ENCODE data around the gene THADA.
A peak's percentile ranks its signal among the peaks of the same experiment; 100 is the strongest.

THADA gene

GRCh38 chr2:43441195-43441594, 154.6 kb downstream of the THADA start:
- DNase-seq, result no peak

DNA sequence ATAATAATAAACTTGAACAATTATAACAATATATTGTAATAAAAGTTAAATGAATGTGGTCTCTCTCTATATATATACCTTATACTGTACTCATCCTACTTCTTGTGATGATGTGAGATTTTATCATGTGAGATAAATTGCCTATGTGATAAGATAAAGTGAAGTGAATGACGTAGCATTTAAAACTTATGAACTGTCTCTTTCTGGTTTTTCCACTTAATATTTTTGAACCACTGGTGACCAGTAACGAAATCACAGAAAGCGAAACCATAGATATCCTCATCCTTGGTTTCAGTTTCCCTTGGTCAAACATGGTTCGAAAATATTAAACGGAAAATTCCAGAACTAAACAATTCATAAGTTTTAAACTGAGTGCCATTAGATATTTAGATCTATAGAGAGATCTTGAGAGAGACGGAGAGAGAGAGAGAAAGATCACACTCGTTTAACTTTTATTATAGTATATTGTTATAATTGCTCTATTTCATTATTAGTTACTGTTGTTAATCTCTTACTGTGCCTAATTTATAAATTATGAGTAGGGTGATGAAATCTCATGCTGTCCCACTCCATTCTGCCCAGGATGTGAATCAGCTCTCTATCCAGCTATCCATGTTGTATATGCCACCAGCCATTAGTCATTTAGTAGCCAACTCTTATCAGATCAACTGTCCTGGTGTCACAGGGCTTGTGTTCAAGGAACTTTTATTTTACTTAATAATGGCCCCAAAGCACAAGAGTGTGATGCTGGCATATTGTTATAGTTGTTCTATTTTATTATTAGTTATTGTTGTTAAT, 156.8 kb downstream of the THADA start:
- DNase-seq, result no peak

DNA sequence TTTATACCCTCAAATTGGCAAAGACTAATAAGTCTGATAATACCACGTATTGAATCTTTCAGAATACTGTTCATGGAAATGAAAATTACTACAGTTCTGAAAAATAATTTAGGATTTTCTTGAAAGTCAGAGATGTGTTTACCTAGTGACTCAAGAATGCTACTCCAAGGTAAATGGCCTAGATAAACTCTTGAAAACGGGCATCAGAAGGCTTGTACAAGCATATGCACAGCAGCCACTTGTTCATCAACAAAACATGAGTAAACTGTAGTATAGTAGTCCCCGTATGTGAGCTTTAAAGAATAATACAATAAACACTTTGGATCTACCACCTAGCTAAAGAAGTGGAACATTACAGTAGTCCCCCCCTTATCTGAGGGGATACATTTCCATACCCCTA, 157.5 kb downstream of the THADA start:
- DNase-seq, result no peak

DNA sequence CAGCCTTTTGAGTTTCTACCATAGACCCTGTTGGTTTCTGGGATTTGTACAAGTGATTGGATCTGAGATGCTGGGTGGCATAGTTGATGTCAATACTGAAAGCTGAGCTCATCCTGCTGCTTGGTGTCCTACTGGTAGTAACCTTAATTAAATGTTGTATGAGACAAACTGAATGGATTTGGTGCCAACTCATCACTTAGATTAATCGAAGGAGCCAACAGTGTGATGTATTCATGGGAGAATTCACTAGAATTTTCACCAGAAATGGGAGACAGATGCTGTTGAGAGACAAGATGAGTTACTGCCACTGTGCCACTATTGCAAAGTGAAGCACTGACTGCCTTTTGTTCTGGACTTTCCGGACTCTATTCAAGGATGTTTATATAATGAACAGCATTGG, 158.5 kb downstream of the THADA start:
- no peak for DNase-seq

GRCh38 chr2:43436431-43436830, 159.4 kb downstream of the THADA start:
- DNase-seq, result no peak

DNA sequence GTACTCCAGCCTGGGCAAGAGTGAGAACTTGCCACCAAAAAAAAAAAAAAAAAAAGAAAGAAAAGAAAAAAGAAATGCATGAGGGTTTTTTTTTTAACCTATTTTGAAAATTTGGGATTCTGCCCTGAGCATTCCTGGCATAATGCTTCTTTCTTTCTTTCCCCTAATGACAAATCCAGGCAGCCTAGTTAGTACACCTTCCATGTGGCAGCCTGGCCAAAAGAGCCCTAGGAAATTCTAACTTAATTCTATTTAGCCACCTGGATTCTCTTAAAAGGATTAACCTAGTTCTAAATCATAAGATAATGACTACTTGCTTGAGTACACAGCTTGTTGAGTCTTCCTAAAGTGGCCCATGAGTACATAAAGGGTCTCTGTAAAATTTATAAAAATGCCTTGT, 160.1 kb downstream of the THADA start:
- no peak for DNase-seq

DNA sequence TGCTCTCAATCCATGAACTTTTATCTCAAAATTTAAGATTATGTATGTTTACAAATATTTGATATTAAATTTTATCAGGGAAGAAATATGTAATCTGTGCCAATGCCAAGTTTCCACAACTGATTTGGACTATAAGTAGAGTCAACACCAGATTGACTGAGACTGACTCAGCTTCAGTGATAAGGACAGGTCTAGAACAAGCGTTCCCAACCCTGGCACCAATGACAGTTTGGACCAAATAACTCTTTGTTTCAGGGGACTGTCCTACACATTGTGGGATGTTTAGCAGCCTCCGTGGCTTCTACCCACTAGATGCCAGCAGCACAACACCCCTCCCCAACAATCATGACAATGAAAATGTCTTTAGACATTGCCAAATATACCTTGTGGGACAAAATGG, 165.3 kb downstream of the THADA start:
- DNase-seq, result no peak

DNA sequence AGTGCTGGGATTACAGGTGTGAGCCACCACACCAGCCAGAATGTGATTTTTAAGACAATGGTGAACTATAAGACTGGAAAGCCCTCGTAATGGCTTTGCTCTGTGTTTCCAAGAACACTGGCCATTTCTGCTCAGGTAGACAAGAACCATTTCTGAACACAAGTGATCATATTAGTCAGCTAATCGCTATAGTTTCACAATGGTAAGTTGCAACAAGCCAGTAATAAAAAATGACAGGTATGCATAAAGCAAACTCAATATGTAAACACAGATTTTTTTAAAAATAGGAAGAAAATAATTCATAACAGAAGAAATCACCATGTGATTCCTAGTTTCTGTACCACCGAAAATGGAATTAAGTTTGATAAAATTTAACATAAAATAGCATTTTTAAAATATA, 166.5 kb downstream of the THADA start:
- DNase-seq, result no peak

GRCh38 chr2:43427032-43427424, 168.8 kb downstream of the THADA start:
- DNase-seq, result no peak

DNA sequence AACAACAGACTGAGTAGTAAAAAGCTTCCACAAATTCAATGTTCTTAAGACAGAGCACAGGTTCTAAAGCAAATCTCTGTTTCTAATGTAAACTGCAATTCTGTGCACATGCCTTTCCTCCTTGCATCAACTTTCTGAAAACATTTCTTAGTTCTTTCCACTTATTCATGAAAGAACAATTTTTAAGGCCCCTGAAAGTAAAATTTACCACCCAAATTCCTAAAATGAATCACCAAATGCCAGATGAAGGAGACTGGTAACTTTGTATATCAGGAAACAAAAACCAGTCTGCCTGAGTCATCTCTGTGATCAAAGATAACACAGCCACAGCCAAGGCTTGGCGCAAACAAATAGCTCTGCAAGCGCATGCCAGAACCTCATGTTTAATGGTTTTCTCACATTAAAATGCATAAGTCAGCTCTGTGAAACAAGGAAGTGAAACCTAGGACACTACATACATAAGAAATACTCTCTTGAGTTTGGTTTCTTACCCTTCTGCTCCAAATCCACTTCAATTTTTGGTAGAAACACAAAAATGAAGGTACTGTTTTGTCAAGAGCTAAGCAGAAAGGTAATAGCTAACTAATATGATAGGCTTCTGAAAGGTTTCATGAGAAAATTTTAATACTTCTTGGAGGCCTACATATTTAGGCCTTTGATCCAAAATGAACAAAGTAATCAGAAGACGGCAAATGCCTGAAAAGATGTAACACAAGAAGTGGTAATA, 169.4 kb downstream of the THADA start:
- peak in 4 of 5 experiments; percentile 31 to 99 (median 48) for DNase-seq

GRCh38 chr2:43425659-43426058, 170.2 kb downstream of the THADA start:
- peak in 1 of 5 experiments; percentile 78 for DNase-seq

DNA sequence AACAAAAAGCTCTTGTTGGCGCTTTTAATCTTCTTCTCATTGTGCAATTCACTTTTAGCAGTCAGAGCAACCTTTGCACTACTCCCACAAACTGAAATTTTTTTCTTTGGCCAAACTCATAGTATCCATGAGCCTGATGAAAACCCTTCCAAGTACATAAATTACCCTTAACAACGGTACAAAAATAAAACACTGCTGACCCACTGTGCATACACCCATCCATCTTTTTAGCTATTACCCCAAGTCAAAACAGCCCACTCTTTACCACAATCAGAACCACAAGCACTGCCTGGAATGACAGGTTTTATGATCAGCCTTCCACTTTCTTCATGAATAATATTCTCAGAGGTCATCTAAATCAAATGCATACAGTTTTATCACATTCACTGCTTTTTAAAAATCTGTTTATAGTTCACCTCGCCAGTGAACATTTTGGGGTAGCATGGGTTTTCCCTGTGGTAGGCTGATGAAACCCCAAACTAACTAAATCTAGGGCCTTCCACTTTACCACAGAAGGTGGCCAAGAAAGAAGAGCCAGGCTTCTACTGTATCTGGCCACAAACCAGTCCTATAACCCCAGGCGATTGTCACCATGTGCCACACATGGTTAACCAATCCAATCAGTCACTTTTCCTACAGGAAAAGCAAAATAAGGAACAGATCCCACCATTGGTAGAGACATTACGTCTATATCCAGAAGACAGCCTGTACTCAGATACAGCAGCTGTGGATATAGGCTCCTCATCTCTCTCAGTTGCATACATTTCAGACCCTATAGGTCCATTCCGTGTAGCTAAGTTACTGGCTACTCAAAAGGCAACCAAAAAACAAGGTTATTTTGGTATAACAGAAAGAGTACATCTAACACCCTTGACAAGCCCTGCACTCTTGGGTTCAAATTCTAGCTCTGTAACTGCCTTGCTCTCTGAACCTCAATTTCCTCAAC, 171.3 kb downstream of the THADA start:
- peak in 1 of 5 experiments; percentile 66 for DNase-seq

GRCh38 chr2:43423941-43424261, 171.9 kb downstream of the THADA start:
- DNase-seq, result no peak

- no peak for DNase-seq
Observed at GRCh38 chr2:43421194-43421593, 174.6 kb downstream of the THADA start.

DNA sequence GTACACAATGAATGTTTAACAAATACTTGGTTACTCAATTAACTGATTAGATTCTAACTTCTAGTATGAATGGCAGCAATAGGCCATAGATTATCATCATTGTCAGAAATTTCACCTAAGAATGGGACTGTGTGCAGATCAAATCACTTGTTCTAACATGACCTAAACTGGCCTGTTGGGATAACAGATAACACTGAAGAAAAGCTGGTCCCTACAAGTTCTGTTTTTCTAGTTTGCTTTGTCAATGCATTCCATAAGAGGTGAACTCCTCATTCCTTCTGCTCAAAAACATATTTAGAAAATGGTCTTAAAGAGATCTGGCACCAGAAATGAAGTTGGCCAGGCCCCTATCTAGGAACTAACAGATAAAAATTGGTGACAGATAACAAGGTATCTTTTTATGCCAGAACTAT, 175.4 kb downstream of the THADA start:
- no peak for DNase-seq

- DNase-seq, result no peak
Observed at GRCh38 chr2:43419876-43420275, 176.0 kb downstream of the THADA start.

GRCh38 chr2:43419243-43419642, 176.6 kb downstream of the THADA start:
- no peak for DNase-seq

DNA sequence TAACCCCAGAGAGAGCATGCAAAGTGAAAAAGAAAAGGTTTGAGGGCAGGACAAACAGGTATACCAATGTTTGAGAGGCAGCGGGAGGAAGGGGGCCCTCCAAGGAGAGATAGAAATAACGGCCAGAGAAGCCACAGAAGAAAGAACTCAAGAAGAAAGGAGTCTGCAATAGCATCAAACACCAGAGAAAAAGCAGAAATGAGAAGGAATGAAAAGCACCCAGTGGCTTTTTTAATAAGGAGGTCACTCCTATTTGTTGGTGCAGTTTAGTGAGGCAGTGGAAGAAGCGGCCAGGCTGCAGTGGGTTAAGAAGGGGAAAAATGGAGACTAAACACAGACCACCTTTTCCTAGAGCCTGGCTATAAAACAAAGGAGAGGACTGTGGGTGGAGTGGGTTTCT, 177.2 kb downstream of the THADA start:
- DNase-seq, result no peak

GRCh38 chr2:43417300-43417699, 178.5 kb downstream of the THADA start:
- DNase-seq, result no peak

DNA sequence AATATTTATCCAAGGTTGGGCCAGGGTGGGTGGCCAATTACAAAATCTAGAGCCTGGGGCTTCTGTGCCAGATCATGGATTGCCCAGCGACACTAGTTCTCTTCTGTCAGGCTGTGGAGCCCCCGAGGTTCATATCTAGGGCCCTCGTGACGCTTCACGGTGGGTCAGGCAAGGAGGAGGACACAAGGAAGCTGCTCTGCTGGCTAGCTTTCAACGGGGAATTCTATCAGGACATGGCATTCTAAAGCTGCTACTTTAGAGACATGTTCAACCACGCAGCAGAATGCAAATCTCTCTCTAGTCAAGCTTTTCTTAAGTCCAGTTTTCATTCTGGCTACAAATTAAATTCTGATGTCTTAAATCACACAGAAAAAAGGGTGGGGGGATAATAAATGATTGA, 180.2 kb downstream of the THADA start:
- DNase-seq, result no peak

DNA sequence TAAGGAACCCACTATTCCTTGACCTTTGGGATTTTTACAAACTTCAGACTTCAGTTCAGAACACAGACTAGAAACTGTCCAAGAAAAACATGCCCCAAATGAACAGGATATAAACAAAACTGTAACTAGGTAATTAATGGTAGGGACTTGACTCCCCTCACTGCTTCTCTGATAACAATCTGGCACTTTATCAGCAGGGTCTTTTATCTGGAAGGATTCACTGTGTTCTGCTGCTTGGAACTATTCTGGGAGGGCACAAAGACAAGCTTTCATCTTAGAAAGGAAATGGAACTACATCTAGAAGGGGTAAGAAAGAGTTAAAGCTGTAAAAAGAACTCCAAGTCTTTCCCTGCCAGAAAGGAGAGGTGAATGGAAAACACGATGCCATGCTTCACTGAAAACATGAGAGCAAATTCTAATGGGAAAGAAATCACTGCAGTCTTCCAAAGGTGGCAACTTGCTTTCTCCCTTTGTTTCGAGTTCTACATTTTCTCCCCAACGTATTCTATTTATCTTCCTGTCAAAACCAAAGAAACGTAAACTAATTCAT, 181.2 kb downstream of the THADA start:
- DNase-seq, result no peak

DNA sequence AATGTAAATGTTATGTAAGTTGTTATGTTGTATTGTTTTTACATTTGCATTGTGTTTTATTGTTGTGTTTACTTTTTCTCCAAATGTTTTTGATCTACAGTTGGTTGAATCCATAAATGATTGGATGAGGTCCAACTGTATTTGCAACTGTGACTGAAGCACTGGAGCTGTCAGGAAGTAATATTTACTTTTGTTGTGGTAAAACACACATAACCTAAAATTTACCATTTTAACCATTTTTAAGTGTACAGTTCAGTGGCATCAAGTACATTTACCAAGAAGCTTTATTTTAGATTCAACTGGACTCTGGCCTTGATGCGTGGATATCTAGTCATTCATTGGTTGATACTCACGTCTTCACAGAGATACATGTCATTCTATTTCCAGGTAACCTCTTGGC, 181.8 kb downstream of the THADA start:
- no peak for DNase-seq

All from T-helper 2 cell (primary cell).